ENCODE data around the gene BCL7A. TPM values are rescaled to one million over a fixed set of nuclear protein-coding genes. Genes with fewer than 3 reads are reported as not detected.

Gene BCL7A
- total and polyA plus RNA-seq, 10 of the 15 experiments (the other 5 are each of a cell fraction or from before 2014, with no cell fraction given) = 0.37 to 17.2 (median 11.7) TPM

DNA sequence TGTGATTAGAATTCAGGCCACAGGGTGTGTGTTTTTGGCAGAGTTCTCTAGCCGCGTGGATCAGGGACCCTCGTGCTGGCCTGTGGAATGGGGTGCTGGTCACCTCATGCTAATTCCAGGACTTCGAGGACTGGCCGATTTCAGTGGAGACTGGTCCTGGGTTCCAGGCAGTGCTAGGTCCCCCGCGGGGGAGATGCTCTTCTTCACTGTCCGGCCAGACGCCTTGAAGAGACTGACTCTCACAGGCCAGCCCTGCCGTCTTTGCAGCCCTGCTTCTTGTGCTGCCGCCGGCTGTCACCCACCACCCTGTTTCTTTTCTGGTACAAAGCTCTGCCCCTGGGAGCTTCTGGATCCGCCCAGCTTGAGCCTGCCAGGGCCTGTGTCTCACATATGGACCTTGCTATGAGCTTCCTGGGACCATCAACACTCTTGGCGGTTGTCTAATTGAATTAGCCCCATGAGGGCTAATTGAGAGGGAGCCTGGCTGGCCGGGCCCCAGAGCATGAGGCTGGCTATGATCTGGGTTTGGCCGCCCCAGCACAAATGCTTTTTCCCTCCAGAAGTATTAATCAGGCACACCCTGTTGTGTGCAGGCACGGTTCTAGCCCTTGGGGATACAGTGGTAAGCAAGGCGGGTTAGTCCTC, 65.1 kb downstream of the BCL7A start:
- ATAC-seq (no peak), FAIRE-seq (no peak), DNase-seq (ENCODE audit: low read depth, low spot score) (no peak)
- peaks cover 16% of the 10 kb centered on the region for H3K4me1 ChIP-seq (ENCODE audit: control insufficient read depth, insufficient read depth, low read length)
- H3K27me3 ChIP-seq (replicated peaks in 1 of 2; ENCODE audit: control insufficient read depth in 2 of 2, insufficient read depth in 2 of 2, low read length in 1 of 2) = no peaks in the 10 kb centered on the region
- ChIA-PET SMC1A (ENCODE audit: uncharacterized antibody, unreplicated experiment) (no interaction called here), POLR2A (no interaction called here), CTCF (no interaction called here), RAD21 (ENCODE audit: unreplicated experiment) (no interaction called here)
- in situ Hi-C loops (cut with MboI) (no loop called here), intact Hi-C loops (cut with micrococcal nuclease; ENCODE audit: unreplicated experiment) (no loop called here)
- no peak overlapping the region for H2AFZ ChIP-seq (ENCODE audit: control insufficient read depth, low read depth, low read length)
- H3K79me2 ChIP-seq (ENCODE audit: control insufficient read depth, insufficient read depth, low read length) = no peaks in the 10 kb centered on the region
- 82% methylated on average over 16 of the region's 18 CpGs for WGBS (ENCODE audit: insufficient coverage, insufficient replicate concordance, low lambda C conversion rate, missing lambda C conversion rate)
- H3K4me3 ChIP-seq = no peak overlapping the region
- no peak overlapping the region for H3K4me2 ChIP-seq (ENCODE audit: control insufficient read depth, insufficient read depth)
- H3K9ac ChIP-seq (ENCODE audit: control insufficient read depth, insufficient read depth, low read length) = no peak overlapping the region
- TF ChIP-seq, protein P1, sequence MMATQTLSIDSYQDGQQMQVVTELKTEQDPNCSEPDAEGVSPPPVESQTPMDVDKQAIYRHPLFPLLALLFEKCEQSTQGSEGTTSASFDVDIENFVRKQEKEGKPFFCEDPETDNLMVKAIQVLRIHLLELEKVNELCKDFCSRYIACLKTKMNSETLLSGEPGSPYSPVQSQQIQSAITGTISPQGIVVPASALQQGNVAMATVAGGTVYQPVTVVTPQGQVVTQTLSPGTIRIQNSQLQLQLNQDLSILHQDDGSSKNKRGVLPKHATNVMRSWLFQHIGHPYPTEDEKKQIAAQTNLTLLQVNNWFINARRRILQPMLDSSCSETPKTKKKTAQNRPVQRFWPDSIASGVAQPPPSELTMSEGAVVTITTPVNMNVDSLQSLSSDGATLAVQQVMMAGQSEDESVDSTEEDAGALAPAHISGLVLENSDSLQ (IDR thresholded peaks at IDR 0.05) = no peak
- no peak for TF ChIP-seq ZNF207 (IDR thresholded peaks at IDR 0.05; ENCODE audit: borderline replicate concordance)
- TF ChIP-seq CBX3 (IDR thresholded peaks at IDR 0.05; ENCODE audit: borderline replicate concordance, low read depth) = no peak
- TF ChIP-seq RCOR1 (conservative IDR thresholded peaks at IDR 0.05; ENCODE audit: low read depth, low read length) = no peak
- no peak for TF ChIP-seq FOS (IDR thresholded peaks at IDR 0.05; ENCODE audit: borderline replicate concordance, extremely low read depth, insufficient read length)
- no peak for TF ChIP-seq MTA3 (IDR thresholded peaks at IDR 0.05; ENCODE audit: borderline replicate concordance, low read length)
- TF ChIP-seq CBFB (IDR thresholded peaks at IDR 0.05; ENCODE audit: low read depth) = no peak
- no peak for TF ChIP-seq MYC (IDR thresholded peaks at IDR 0.05; ENCODE audit: insufficient read depth, insufficient read length, insufficient replicate concordance, low read length, severe bottlenecking)
- TF ChIP-seq ZNF24 (IDR thresholded peaks at IDR 0.05) = no peak
- no peak for TF ChIP-seq KAT2A (conservative IDR thresholded peaks at IDR 0.05; ENCODE audit: control insufficient read depth, low read depth, low read length)
- TF ChIP-seq, protein P2, sequence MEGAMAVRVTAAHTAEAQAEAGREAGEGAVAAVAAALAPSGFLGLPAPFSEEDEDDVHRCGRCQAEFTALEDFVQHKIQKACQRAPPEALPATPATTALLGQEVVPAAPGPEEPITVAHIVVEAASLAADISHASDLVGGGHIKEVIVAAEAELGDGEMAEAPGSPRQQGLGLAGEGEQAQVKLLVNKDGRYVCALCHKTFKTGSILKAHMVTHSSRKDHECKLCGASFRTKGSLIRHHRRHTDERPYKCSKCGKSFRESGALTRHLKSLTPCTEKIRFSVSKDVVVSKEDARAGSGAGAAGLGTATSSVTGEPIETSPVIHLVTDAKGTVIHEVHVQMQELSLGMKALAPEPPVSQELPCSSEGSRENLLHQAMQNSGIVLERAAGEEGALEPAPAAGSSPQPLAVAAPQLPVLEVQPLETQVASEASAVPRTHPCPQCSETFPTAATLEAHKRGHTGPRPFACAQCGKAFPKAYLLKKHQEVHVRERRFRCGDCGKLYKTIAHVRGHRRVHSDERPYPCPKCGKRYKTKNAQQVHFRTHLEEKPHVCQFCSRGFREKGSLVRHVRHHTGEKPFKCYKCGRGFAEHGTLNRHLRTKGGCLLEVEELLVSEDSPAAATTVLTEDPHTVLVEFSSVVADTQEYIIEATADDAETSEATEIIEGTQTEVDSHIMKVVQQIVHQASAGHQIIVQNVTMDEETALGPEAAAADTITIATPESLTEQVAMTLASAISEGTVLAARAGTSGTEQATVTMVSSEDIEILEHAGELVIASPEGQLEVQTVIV (IDR thresholded peaks at IDR 0.05; ENCODE audit: borderline replicate concordance, partially characterized antibody) = no peak
- TF ChIP-seq CREB1 (IDR thresholded peaks at IDR 0.05; ENCODE audit: low read depth) = no peak
- TF ChIP-seq BACH1 (IDR thresholded peaks at IDR 0.05; ENCODE audit: borderline replicate concordance) = no peak
- TF ChIP-seq TARDBP (IDR thresholded peaks at IDR 0.05; ENCODE audit: borderline replicate concordance) = no peak
- 0 out of 2 replicates have a peak, but pooled peaks cover 3% of the 10 kb centered on the region for H4K20me1 ChIP-seq (ENCODE audit: control insufficient read depth, insufficient read depth)
- H3K27ac ChIP-seq (ENCODE audit: control insufficient read depth, insufficient read depth) = no peak overlapping the region
- BruUV-seq (replicated peaks) = no TSS peak
- H3K36me3 ChIP-seq (ENCODE audit: control insufficient read depth in 2 of 2, insufficient read depth in 2 of 2, low read length in 1 of 2) = peaks cover 0 to 1% of the 10 kb centered on the region in 2 experiments; a peak in 2 of 4 replicates
- no peaks in the 10 kb centered on the region for H3K9me3 ChIP-seq (replicated peaks; ENCODE audit: control insufficient read depth, insufficient read depth, low read length)

All from GM12878 (cell line).